Liver (tissue), 9 donors: ENCODE data around the gene PTPN12. TPM values are rescaled to one million over a fixed set of nuclear protein-coding genes. Genes with fewer than 3 reads are reported as not detected.

Experiments used
- DNase-seq: peaks from one replicate; pipeline ENCODE4 v3.0.0-alpha.2; 2017; ENCODE audit warnings: low spot score
- H3K27ac ChIP-seq, 2 donors: one replicate each; pipeline ENCODE4 v1.7.0; 2013; ENCODE audit warnings: inconsistent platforms in 2 of 2, low read length in 2 of 2, control low read depth in 1 of 2, low read depth in 1 of 2, mild to moderate bottlenecking in 1 of 2
- H3K27me3 ChIP-seq, 4 donors: one replicate each; pipeline versions ENCODE4 v1.6.1 to v1.7.0; 2013; ENCODE audit warnings: low read length in 3 of 4, inconsistent platforms in 1 of 4, mild to moderate bottlenecking in 1 of 4, moderate library complexity in 1 of 4; ENCODE audit not compliant: control insufficient read depth in 4 of 4, insufficient read depth in 4 of 4
- H3K36me3 ChIP-seq, 4 donors: one replicate each; pipeline versions ENCODE4 v1.6.1 to v1.7.0; 2013; ENCODE audit warnings: low read length in 3 of 4, mild to moderate bottlenecking in 3 of 4, low read depth in 1 of 4, moderate library complexity in 1 of 4; ENCODE audit not compliant: control insufficient read depth in 4 of 4, insufficient read depth in 3 of 4
- H3K4me1 ChIP-seq, 4 donors: one replicate each; pipeline versions ENCODE4 v1.6.1 to v1.7.0; 2013; ENCODE audit warnings: low read length in 3 of 4, mild to moderate bottlenecking in 3 of 4, moderate library complexity in 1 of 4; ENCODE audit not compliant: control insufficient read depth in 4 of 4, insufficient read depth in 4 of 4
- H3K4me3 ChIP-seq, 3 donors: one replicate each; pipeline versions ENCODE4 v1.6.1 to v1.7.0; 2013; ENCODE audit warnings: low read length in 3 of 3, control low read depth in 1 of 3, low read depth in 1 of 3, mild to moderate bottlenecking in 1 of 3
- H3K9ac ChIP-seq, 2 donors: one replicate each; pipeline ENCODE4 v1.7.0; 2013; ENCODE audit warnings: low read length in 2 of 2, mild to moderate bottlenecking in 2 of 2, moderate library complexity in 2 of 2, control low read depth in 1 of 2, low read depth in 1 of 2
- H3K9me3 ChIP-seq, 4 donors: one replicate each; pipeline versions ENCODE4 v1.6.1 to v1.7.0; 2013; ENCODE audit warnings: low read length in 3 of 4; ENCODE audit not compliant: control insufficient read depth in 4 of 4
- ATF3 ChIP-seq: IDR thresholded peaks from 2 replicates; pipeline ENCODE4 v1.6.1; 2016; ENCODE audit warnings: antibody characterized with exemption
- CTCF ChIP-seq: fragments of 150-350 bp; IDR thresholded peaks from 2 replicates; pipeline ENCODE4 v1.5.1; 2017; ENCODE audit warnings: improper control_type of control experiment, low read depth, low read length; ENCODE audit not compliant: missing input control
- EGR1 ChIP-seq, 2 donors: IDR thresholded peaks; 2 replicates each; pipeline ENCODE4 v1.6.1; 2016 to 2018; ENCODE audit warnings: antibody characterized with exemption in 2 of 2, low read depth in 2 of 2
- FOXA2 ChIP-seq: IDR thresholded peaks from 2 replicates; pipeline ENCODE4 v1.6.1; 2016; ENCODE audit warnings: antibody characterized with exemption
- GABPA ChIP-seq, 2 donors: IDR thresholded peaks in 1 of 2; conservative IDR thresholded peaks in 1 of 2; 2 replicates each; pipeline ENCODE4 v1.6.1; 2016; ENCODE audit warnings: antibody characterized with exemption in 2 of 2, mild to moderate bottlenecking in 1 of 2, moderate library complexity in 1 of 2
- HNF4A ChIP-seq, 2 donors: conservative IDR thresholded peaks; 2 replicates each; pipeline ENCODE4 v1.6.1; 2016; ENCODE audit warnings: antibody characterized with exemption in 2 of 2, mild to moderate bottlenecking in 2 of 2
- HNF4G ChIP-seq: IDR thresholded peaks from 2 replicates; pipeline ENCODE4 v1.6.1; 2016; ENCODE audit warnings: antibody characterized with exemption
- MAX ChIP-seq: IDR thresholded peaks from 2 replicates; pipeline ENCODE4 v1.6.1; 2016; ENCODE audit warnings: antibody characterized with exemption
- RAD21 ChIP-seq, 2 donors: IDR thresholded peaks; 2 replicates each; pipeline ENCODE4 v1.6.1; 2016; ENCODE audit warnings: antibody characterized with exemption in 2 of 2, mild to moderate bottlenecking in 2 of 2
- REST ChIP-seq: IDR thresholded peaks from 2 replicates; pipeline ENCODE4 v1.6.1; 2016; ENCODE audit warnings: antibody characterized with exemption, mild to moderate bottlenecking
- SP1 ChIP-seq: IDR thresholded peaks from 2 replicates; pipeline ENCODE4 v1.6.1; 2018; ENCODE audit warnings: antibody characterized with exemption, mild to moderate bottlenecking
- TAF1 ChIP-seq: conservative IDR thresholded peaks from 2 replicates; pipeline ENCODE4 v1.6.1; 2016; ENCODE audit warnings: antibody characterized with exemption, mild to moderate bottlenecking
- YY1 ChIP-seq: IDR thresholded peaks from 2 replicates; pipeline ENCODE4 v1.6.1; 2016; ENCODE audit warnings: antibody characterized with exemption, mild to moderate bottlenecking
- ZBTB33 ChIP-seq: IDR thresholded peaks from 2 replicates; pipeline ENCODE4 v1.6.1; 2016; ENCODE audit warnings: antibody characterized with exemption
- WGBS: extraction: QIAGEN DNeasy Blood & Tissue Kit; methylation state at CpG from one replicate; pipeline ENCODE4 v1.1.7; 2013; 5-methylcytosine and 5-hydroxymethylcytosine counted together
- polyA plus RNA-seq, 2 donors: library from polyadenylated mRNA; stranded (reverse) in 1 of 2; unstranded in 1 of 2; fragments of 200-250 nt in 1 of 2; fragments of >200 nt in 1 of 2; fragmentation: Nextera tagmentation in 1 of 2; extraction: Ambion mirVana in 1 of 2; gene quantifications; one replicate each; pipeline versions ENCODE4 v1.2.1 to v1.2.3, GENCODE V29; 2013 to 2015
- total RNA-seq, 2 donors: library from RNA; depleted of rRNA; stranded (reverse); fragments of >200 nt; gene quantifications; one replicate each; pipeline ENCODE4 v1.2.3, GENCODE V29; 2014
- donor health status: healthy.
- donor health status: healthy.
- donor health status: healthy.
- donor health status: healthy.
- donor health status: healthy.

PTPN12 gene
- total and polyA plus RNA-seq, 4 donors, result 10.1 to 18.6 (median 15.3) TPM

- Histone ChIP-seq H3K9ac (no peak overlapping the region), H3K27ac (no peak overlapping the region), H3K4me3 (no peak overlapping the region), H3K27me3 (no peaks in the 10 kb centered on the region), H3K36me3 (peaks cover 1 to 11% (median 6%) of the 10 kb centered on the region in 4 donors), H3K9me3 (no peaks in the 10 kb centered on the region), H3K4me1 (peaks cover 0 to 3% (median 0%) of the 10 kb centered on the region in 4 donors)
- no peak for DNase-seq
- WGBS, result 86% methylated on average over 3 of the region's 3 CpGs
- no peak for TF ChIP-seq REST
- no peak for TF ChIP-seq EGR1 (IDR thresholded peaks at IDR 0.05; ENCODE audit: low read depth in 2 of 2)
- no peak for TF ChIP-seq HNF4A (conservative IDR thresholded peaks at IDR 0.05)
- TF ChIP-seq TAF1, result no peak
- no peak for TF ChIP-seq CTCF
- no peak for TF ChIP-seq MAX
- TF ChIP-seq ZBTB33, result no peak
- TF ChIP-seq HNF4G, result no peak
- no peak for TF ChIP-seq SP1
- TF ChIP-seq ATF3, result no peak
- no peak for TF ChIP-seq YY1
These were observed 33.4 kb downstream of the PTPN12 start for GRCh38 chr7:77570330-77571011.

- TF ChIP-seq GABPA (IDR thresholded peaks at IDR 0.05 in 1 of 2, conservative IDR thresholded peaks at IDR 0.05 in 1 of 2) (no peak), FOXA2 (no peak), MAX (no peak), EGR1 (IDR thresholded peaks at IDR 0.05; ENCODE audit: low read depth in 2 of 2) (no peak), ATF3 (no peak), RAD21 (IDR thresholded peaks at IDR 0.05) (no peak), HNF4G (no peak)
- WGBS, result 93% methylated on average over 6 of the region's 6 CpGs
- DNase-seq, result no peak
- no peaks in the 10 kb centered on the region for H3K9me3 ChIP-seq
- H3K27ac ChIP-seq, result no peak overlapping the region
- no peak overlapping the region for H3K9ac ChIP-seq
- H3K4me1 ChIP-seq, result peaks cover 0 to 3% (median 0%) of the 10 kb centered on the region in 4 donors
- H3K4me3 ChIP-seq, result no peak overlapping the region
- no peaks in the 10 kb centered on the region for H3K27me3 ChIP-seq
- H3K36me3 ChIP-seq, result peaks cover 0 to 11% (median 6%) of the 10 kb centered on the region in 4 donors
These were observed 34.7 kb downstream of the PTPN12 start for GRCh38 chr7:77571801-77572200.
